ENCODE results near the gene RORC. TPM values are rescaled to one million over a fixed set of nuclear protein-coding genes. Genes with fewer than 3 reads are reported as not detected.

RORC gene
- total RNA-seq, 4 donors from 2014 or later = 29.0 to 73.8 (median 43.0) TPM

DNA sequence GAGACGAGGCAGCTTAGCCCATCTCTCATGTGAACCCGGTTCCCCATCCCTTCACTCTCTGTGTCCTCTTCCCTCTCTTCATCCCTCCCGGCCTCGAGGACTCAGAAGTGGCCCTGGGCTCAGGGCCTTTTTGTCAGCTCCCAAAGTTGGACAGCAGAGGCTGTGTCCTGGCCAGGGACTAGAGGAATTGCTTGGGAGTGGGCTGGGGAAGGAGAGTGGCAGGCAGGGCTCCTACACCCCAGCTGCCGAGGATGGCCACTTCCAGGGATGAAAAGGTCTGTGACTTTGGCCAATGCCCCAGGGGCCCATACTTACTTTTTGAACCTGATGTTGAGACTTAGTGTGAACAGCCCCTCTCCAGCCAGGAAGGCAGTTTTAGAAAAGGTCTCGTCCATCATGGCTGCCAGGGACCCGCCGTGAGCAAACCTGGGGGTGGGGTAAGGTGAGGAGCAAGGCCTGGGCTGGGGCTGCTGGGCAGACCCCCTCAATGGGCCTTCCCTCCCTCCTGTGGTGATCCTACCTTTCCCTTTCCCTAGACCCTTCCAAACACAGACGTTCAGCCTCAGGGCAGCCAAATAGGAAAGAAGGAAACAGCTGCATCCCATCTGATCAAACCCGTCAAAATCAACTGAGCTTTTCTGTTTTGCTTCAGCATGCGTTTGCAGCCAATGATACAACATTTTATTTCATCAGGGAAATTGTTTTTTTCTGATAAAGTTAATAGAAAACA, 16.4 kb upstream of the RORC start:
- H3K4me1 ChIP-seq = peaks cover 30% of the 10 kb centered on the region
- H3K27me3 ChIP-seq = no peaks in the 10 kb centered on the region
- H3K9me3 ChIP-seq = no peaks in the 10 kb centered on the region
- no peaks in the 10 kb centered on the region for H3K36me3 ChIP-seq
- TF ChIP-seq EP300 (IDR thresholded peaks at IDR 0.05) (no peak), POLR2AphosphoS5 (IDR thresholded peaks at IDR 0.05) (no peak), POLR2A (IDR thresholded peaks at IDR 0.05) (no peak)
- TF ChIP-seq, protein P1, sequence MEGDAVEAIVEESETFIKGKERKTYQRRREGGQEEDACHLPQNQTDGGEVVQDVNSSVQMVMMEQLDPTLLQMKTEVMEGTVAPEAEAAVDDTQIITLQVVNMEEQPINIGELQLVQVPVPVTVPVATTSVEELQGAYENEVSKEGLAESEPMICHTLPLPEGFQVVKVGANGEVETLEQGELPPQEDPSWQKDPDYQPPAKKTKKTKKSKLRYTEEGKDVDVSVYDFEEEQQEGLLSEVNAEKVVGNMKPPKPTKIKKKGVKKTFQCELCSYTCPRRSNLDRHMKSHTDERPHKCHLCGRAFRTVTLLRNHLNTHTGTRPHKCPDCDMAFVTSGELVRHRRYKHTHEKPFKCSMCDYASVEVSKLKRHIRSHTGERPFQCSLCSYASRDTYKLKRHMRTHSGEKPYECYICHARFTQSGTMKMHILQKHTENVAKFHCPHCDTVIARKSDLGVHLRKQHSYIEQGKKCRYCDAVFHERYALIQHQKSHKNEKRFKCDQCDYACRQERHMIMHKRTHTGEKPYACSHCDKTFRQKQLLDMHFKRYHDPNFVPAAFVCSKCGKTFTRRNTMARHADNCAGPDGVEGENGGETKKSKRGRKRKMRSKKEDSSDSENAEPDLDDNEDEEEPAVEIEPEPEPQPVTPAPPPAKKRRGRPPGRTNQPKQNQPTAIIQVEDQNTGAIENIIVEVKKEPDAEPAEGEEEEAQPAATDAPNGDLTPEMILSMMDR (IDR thresholded peaks at IDR 0.05) = no peak
- 62% methylated on average over 11 of the region's 11 CpGs for WGBS
- H3K27ac ChIP-seq = no peak overlapping the region
- no peak for DNase-seq (ENCODE audit: low spot score in 2 of 2)
- no peak overlapping the region for H3K4me3 ChIP-seq

- Histone ChIP-seq H3K4me1 (peaks cover 23% of the 10 kb centered on the region), H3K27ac (no peak overlapping the region), H3K27me3 (no peaks in the 10 kb centered on the region), H3K36me3 (no peaks in the 10 kb centered on the region), H3K9me3 (no peaks in the 10 kb centered on the region), H3K4me3 (no peak overlapping the region)
- WGBS = 87% methylated on average over 8 of the region's 8 CpGs
- peak in 1 of 2 donors; percentile 31 for DNase-seq (ENCODE audit: low spot score in 2 of 2)
- TF ChIP-seq POLR2A (IDR thresholded peaks at IDR 0.05) (no peak), EP300 (IDR thresholded peaks at IDR 0.05) (no peak), POLR2AphosphoS5 (IDR thresholded peaks at IDR 0.05) (no peak)
- TF ChIP-seq, protein P1 (IDR thresholded peaks at IDR 0.05) = no peak
Observed at GRCh38 chr1:151846686-151847237, 15.2 kb upstream of the RORC start.

- Histone ChIP-seq H3K27me3 (no peaks in the 10 kb centered on the region), H3K36me3 (no peaks in the 10 kb centered on the region), H3K4me3 (no peak overlapping the region), H3K4me1 (peaks cover 21% of the 10 kb centered on the region), H3K9me3 (no peaks in the 10 kb centered on the region), H3K27ac (no peak overlapping the region)
- DNase-seq (ENCODE audit: low spot score in 2 of 2) = no peak
- TF ChIP-seq POLR2AphosphoS5 (IDR thresholded peaks at IDR 0.05) (no peak), POLR2A (IDR thresholded peaks at IDR 0.05) (no peak), EP300 (IDR thresholded peaks at IDR 0.05) (no peak)
- TF ChIP-seq, protein P1 (IDR thresholded peaks at IDR 0.05) = no peak
- WGBS = 77% methylated on average over 6 of the region's 6 CpGs
Observed at GRCh38 chr1:151846062-151846568, 14.5 kb upstream of the RORC start.

DNA sequence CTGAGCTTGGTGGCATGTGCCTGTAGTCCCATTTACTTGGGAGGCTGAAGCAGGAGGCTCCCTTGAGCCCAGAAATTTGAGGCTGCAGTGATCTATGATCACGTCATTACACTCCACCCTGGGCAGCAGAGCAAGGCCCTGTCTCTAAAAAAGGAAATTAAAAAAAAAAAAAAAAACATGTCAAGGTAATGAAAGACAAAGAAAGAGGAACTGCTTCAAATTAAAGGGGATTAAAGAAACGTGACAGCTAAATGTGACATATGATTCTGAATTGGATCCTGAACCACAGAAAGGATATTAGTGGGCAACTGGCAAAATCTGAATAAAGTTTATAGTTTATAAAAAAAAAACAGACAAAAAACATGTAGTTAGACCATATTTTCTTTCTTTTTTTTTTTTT, 11.8 kb upstream of the RORC start:
- 89% methylated on average over 2 of the region's 2 CpGs for WGBS
- DNase-seq (ENCODE audit: low spot score in 2 of 2) = no peak
- TF ChIP-seq POLR2AphosphoS5 (IDR thresholded peaks at IDR 0.05) (no peak), EP300 (IDR thresholded peaks at IDR 0.05) (no peak), POLR2A (IDR thresholded peaks at IDR 0.05) (no peak)
- TF ChIP-seq, protein P1 (IDR thresholded peaks at IDR 0.05) = no peak
- Histone ChIP-seq H3K27me3 (peaks cover 12% of the 10 kb centered on the region), H3K9me3 (no peaks in the 10 kb centered on the region), H3K36me3 (no peaks in the 10 kb centered on the region), H3K27ac (no peak overlapping the region), H3K4me3 (no peak overlapping the region), H3K4me1 (peaks cover 31% of the 10 kb centered on the region)

GRCh38 chr1:151841141-151841540, 9.5 kb upstream of the RORC start:
- 94% methylated on average over 2 of the region's 2 CpGs for WGBS

More at GRCh38 chr1:151841141-151841540, 9.5 kb upstream of the RORC start:
- Histone ChIP-seq H3K27me3 (peaks cover 12% of the 10 kb centered on the region), H3K27ac (peak overlapping the region; percentile 41), H3K9me3 (no peaks in the 10 kb centered on the region), H3K4me3 (no peak overlapping the region), H3K36me3 (no peaks in the 10 kb centered on the region), H3K4me1 (peaks cover 45% of the 10 kb centered on the region)
- TF ChIP-seq EP300 (IDR thresholded peaks at IDR 0.05) (no peak), POLR2AphosphoS5 (IDR thresholded peaks at IDR 0.05) (no peak), POLR2A (IDR thresholded peaks at IDR 0.05) (no peak)
- TF ChIP-seq, protein P1 (IDR thresholded peaks at IDR 0.05) = no peak
- DNase-seq (ENCODE audit: low spot score in 2 of 2) = no peak
